ENCODE measurements around the gene SOX9. TPM values are rescaled to one million over a fixed set of nuclear protein-coding genes. Genes with fewer than 3 reads are reported as not detected.

The SOX9 gene
- total RNA-seq, 1 experiment from 2014 or later: 119 TPM

DNA sequence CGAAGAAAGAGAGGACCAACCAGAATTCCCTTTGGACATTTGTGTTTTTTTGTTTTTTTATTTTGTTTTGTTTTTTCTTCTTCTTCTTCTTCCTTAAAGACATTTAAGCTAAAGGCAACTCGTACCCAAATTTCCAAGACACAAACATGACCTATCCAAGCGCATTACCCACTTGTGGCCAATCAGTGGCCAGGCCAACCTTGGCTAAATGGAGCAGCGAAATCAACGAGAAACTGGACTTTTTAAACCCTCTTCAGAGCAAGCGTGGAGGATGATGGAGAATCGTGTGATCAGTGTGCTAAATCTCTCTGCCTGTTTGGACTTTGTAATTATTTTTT, 3.6 kb downstream of the SOX9 start:
- peak overlapping the region; percentile 93 for H3K9ac ChIP-seq (ENCODE audit: low read length)
- no peaks in the 10 kb centered on the region for H3K27me3 ChIP-seq (ENCODE audit: low read length)
- H3K36me3 ChIP-seq (ENCODE audit: low read depth, low read length): peaks cover 33% of the 10 kb centered on the region
- peaks cover 51% of the 10 kb centered on the region for H3K79me2 ChIP-seq (ENCODE audit: low read length)
- H3K9me2 ChIP-seq (replicated peaks; ENCODE audit: low read length): no peaks in the 10 kb centered on the region
- BruUV-seq (replicated peaks): no TSS peak
- peak overlapping the region; percentile 85 for H3K4me3 ChIP-seq (ENCODE audit: low read length)
- peaks cover 25% of the 10 kb centered on the region for H3F3A ChIP-seq (ENCODE audit: low read length, unreplicated experiment)
- TF ChIP-seq, protein P1, sequence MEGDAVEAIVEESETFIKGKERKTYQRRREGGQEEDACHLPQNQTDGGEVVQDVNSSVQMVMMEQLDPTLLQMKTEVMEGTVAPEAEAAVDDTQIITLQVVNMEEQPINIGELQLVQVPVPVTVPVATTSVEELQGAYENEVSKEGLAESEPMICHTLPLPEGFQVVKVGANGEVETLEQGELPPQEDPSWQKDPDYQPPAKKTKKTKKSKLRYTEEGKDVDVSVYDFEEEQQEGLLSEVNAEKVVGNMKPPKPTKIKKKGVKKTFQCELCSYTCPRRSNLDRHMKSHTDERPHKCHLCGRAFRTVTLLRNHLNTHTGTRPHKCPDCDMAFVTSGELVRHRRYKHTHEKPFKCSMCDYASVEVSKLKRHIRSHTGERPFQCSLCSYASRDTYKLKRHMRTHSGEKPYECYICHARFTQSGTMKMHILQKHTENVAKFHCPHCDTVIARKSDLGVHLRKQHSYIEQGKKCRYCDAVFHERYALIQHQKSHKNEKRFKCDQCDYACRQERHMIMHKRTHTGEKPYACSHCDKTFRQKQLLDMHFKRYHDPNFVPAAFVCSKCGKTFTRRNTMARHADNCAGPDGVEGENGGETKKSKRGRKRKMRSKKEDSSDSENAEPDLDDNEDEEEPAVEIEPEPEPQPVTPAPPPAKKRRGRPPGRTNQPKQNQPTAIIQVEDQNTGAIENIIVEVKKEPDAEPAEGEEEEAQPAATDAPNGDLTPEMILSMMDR (conservative IDR thresholded peaks at IDR 0.05; ENCODE audit: low read depth, low read length): no peak
- no peak for TF ChIP-seq EZH2phosphoT487 (IDR thresholded peaks at IDR 0.05; ENCODE audit: borderline replicate concordance, low read length)
- TF ChIP-seq EZH2 (IDR thresholded peaks at IDR 0.05; ENCODE audit: low read length, unreplicated experiment): no peak
- H3K4me2 ChIP-seq (ENCODE audit: low read length): peak overlapping the region; percentile 87
- H3K9me3 ChIP-seq (ENCODE audit: low read length): no peaks in the 10 kb centered on the region
- DNase-seq (peak; percentile 40), ATAC-seq (no peak)
- H3K4me1 ChIP-seq (ENCODE audit: insufficient read depth, low read length): peaks cover 43% of the 10 kb centered on the region
- intact Hi-C loops (cut with micrococcal nuclease): loop anchor here (5.0 to 10.0 kb wide), 2 partner anchors 120 to 298 kb away; no protein-coding TSS in a partner anchor
- peaks cover 44% of the 10 kb centered on the region for H4K20me1 ChIP-seq (ENCODE audit: low read length)
- ChIA-PET POLR2A (ENCODE audit: unreplicated experiment) (interaction anchor here (0.6 kb wide), 1 partner anchor 267 kb away, joined by 3 read pairs; no protein-coding TSS in a partner anchor), CTCF (no interaction called here)
- H2AFZ ChIP-seq (ENCODE audit: low read length): no peak overlapping the region
- H3K27ac ChIP-seq (ENCODE audit: low read length): peak overlapping the region; percentile 66

DNA sequence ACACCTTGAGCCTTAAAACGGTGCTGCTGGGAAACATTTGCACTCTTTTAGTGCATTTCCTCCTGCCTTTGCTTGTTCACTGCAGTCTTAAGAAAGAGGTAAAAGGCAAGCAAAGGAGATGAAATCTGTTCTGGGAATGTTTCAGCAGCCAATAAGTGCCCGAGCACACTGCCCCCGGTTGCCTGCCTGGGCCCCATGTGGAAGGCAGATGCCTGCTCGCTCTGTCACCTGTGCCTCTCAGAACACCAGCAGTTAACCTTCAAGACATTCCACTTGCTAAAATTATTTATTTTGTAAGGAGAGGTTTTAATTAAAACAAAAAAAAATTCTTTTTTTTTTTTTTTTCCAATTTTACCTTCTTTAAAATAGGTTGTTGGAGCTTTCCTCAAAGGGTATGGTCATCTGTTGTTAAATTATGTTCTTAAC, 4.4 kb downstream of the SOX9 start:
- TF ChIP-seq EZH2 (IDR thresholded peaks at IDR 0.05; ENCODE audit: low read length, unreplicated experiment): no peak
- TF ChIP-seq EZH2phosphoT487 (IDR thresholded peaks at IDR 0.05; ENCODE audit: borderline replicate concordance, low read length): no peak
- TF ChIP-seq, protein P1 (conservative IDR thresholded peaks at IDR 0.05; ENCODE audit: low read depth, low read length): no peak
- H3K4me2 ChIP-seq (ENCODE audit: low read length): peak overlapping the region; percentile 87
- no peaks in the 10 kb centered on the region for H3K9me2 ChIP-seq (replicated peaks; ENCODE audit: low read length)
- H4K20me1 ChIP-seq (ENCODE audit: low read length): peaks cover 44% of the 10 kb centered on the region
- CTCF ChIA-PET: no interaction called here
- H3K27ac ChIP-seq (ENCODE audit: low read length): peak overlapping the region; percentile 66
- H2AFZ ChIP-seq (ENCODE audit: low read length): no peak overlapping the region
- H3K4me1 ChIP-seq (ENCODE audit: insufficient read depth, low read length): peaks cover 39% of the 10 kb centered on the region
- BruUV-seq (replicated peaks): no TSS peak
- no peaks in the 10 kb centered on the region for H3K9me3 ChIP-seq (ENCODE audit: low read length)
- POLR2A ChIA-PET (ENCODE audit: unreplicated experiment): no interaction called here
- intact Hi-C loops (cut with micrococcal nuclease): loop anchor here (10.0 kb wide), 1 partner anchor 120 kb away; no protein-coding TSS in a partner anchor
- H3K36me3 ChIP-seq (ENCODE audit: low read depth, low read length): peaks cover 33% of the 10 kb centered on the region
- H3K9ac ChIP-seq (ENCODE audit: low read length): peak overlapping the region; percentile 93
- peaks cover 45% of the 10 kb centered on the region for H3K79me2 ChIP-seq (ENCODE audit: low read length)
- ATAC-seq (no peak), DNase-seq (peak; percentile 45)
- H3K27me3 ChIP-seq (ENCODE audit: low read length): no peaks in the 10 kb centered on the region
- peak overlapping the region; percentile 85 for H3K4me3 ChIP-seq (ENCODE audit: low read length)
- peaks cover 25% of the 10 kb centered on the region for H3F3A ChIP-seq (ENCODE audit: low read length, unreplicated experiment)

DNA sequence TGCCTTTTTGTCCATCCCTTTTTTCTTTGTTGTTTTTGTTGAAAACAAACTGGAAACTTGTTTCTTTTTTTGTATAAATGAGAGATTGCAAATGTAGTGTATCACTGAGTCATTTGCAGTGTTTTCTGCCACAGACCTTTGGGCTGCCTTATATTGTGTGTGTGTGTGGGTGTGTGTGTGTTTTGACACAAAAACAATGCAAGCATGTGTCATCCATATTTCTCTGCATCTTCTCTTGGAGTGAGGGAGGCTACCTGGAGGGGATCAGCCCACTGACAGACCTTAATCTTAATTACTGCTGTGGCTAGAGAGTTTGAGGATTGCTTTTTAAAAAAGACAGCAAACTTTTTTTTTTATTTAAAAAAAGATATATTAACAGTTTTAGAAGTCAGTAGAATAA, 4.9 kb downstream of the SOX9 start:
- H3K36me3 ChIP-seq (ENCODE audit: low read depth, low read length): peaks cover 33% of the 10 kb centered on the region
- H4K20me1 ChIP-seq (ENCODE audit: low read length): peaks cover 44% of the 10 kb centered on the region
- H3K79me2 ChIP-seq (ENCODE audit: low read length): peaks cover 45% of the 10 kb centered on the region
- H3K27ac ChIP-seq (ENCODE audit: low read length): peak overlapping the region; percentile 66
- intact Hi-C loops (cut with micrococcal nuclease): loop anchor here (1.0 to 10.0 kb wide), 6 partner anchors 26 to 340 kb away; no protein-coding TSS in a partner anchor
- CTCF ChIA-PET: no interaction called here
- no TSS peak for BruUV-seq (replicated peaks)
- peak overlapping the region; percentile 87 for H3K4me2 ChIP-seq (ENCODE audit: low read length)
- H3K4me1 ChIP-seq (ENCODE audit: insufficient read depth, low read length): peaks cover 39% of the 10 kb centered on the region
- peak; percentile 59 for DNase-seq
- POLR2A ChIA-PET (ENCODE audit: unreplicated experiment): interaction anchor here (0.6 kb wide), 1 partner anchor 414 kb away, joined by 3 read pairs; no protein-coding TSS in a partner anchor
- no peaks in the 10 kb centered on the region for H3K27me3 ChIP-seq (ENCODE audit: low read length)
- TF ChIP-seq, protein P1 (conservative IDR thresholded peaks at IDR 0.05; ENCODE audit: low read depth, low read length): no peak
- no peak for TF ChIP-seq EZH2 (IDR thresholded peaks at IDR 0.05; ENCODE audit: low read length, unreplicated experiment)
- H3K9me3 ChIP-seq (ENCODE audit: low read length): no peaks in the 10 kb centered on the region
- peaks cover 25% of the 10 kb centered on the region for H3F3A ChIP-seq (ENCODE audit: low read length, unreplicated experiment)
- peak overlapping the region; percentile 93; the same call in 1 of the 2 replicates for H3K9ac ChIP-seq (ENCODE audit: low read length)
- no peak overlapping the region for H2AFZ ChIP-seq (ENCODE audit: low read length)
- ATAC-seq: no peak
- H3K4me3 ChIP-seq (ENCODE audit: low read length): peak overlapping the region; percentile 85; the same call in 1 of the 2 replicates
- H3K9me2 ChIP-seq (replicated peaks; ENCODE audit: low read length): no peaks in the 10 kb centered on the region

Measured in PC-3 (cell line).